IMR-90 (cell line): ENCODE results near the gene RIMS4. TPM values are rescaled to one million over a fixed set of nuclear protein-coding genes. Genes with fewer than 3 reads are reported as not detected.

Experiments
- ATAC-seq: fragments of 200-7000 bp; cut with Tn5 transposase; 2 replicates; pipeline ENCODE4 v1.9.1; 2020; ENCODE audit warnings: low read depth, mild to moderate bottlenecking, moderate library complexity
- BruUV-seq: library from RNA; stranded (reverse); fragments of 400-500 nt; replicated peaks from 2 replicates; lab custom pipeline; 2021; lab: Mats Ljungman, UMichigan
- CTCF ChIA-PET: fragments of 300-600 bp; formaldehyde crosslinking; extraction: SDS; loops from one replicate; lab custom pipeline; 2021; ENCODE audit warnings: antibody characterized with exemption; lab: Yijun Ruan, JAX
- POLR2A ChIA-PET: fragments of 300-600 bp; sonication (Branson Sonifier 250); formaldehyde crosslinking; loops from one replicate; lab custom pipeline; 2022; ENCODE audit warnings: antibody characterized with exemption; ENCODE audit not compliant: unreplicated experiment; lab: Charles Lee
- DNase-seq: peaks from one replicate; pipeline ENCODE4 v3.0.0; 2013
- H2AFZ ChIP-seq: replicated peaks from 2 replicates; pipeline ENCODE3; 2013; ENCODE audit warnings: low read length, mild to moderate bottlenecking; ENCODE audit not compliant: poor library complexity
- H2AK5ac ChIP-seq: 2 replicates; pipeline ENCODE4 v1.6.1; 2013; ENCODE audit warnings: low read depth, low read length, inconsistent platforms
- H2AK9ac ChIP-seq: replicated peaks from 2 replicates; pipeline ENCODE3; 2013; ENCODE audit warnings: mild to moderate bottlenecking, low read depth, low read length, moderate library complexity; ENCODE audit not compliant: poor library complexity
- H2BK120ac ChIP-seq: 2 replicates; pipeline ENCODE4 v1.6.1; 2013; ENCODE audit warnings: low read depth, low read length, inconsistent platforms
- H2BK15ac ChIP-seq: 3 replicates; pipeline ENCODE4 v1.6.1; 2013; ENCODE audit warnings: low read depth, low read length, inconsistent platforms
- H2BK20ac ChIP-seq: 2 replicates; pipeline ENCODE4 v1.6.1; 2013; ENCODE audit warnings: low read depth, mild to moderate bottlenecking, inconsistent platforms, low read length, moderate library complexity
- H2BK5ac ChIP-seq: 2 replicates; pipeline ENCODE4 v1.6.1; 2013; ENCODE audit warnings: mild to moderate bottlenecking, low read depth, low read length, inconsistent platforms; ENCODE audit not compliant: poor library complexity, severe bottlenecking
- H3K14ac ChIP-seq: replicated peaks from 2 replicates; pipeline ENCODE4 v1.6.1; 2013; ENCODE audit warnings: low read depth, low read length, inconsistent platforms
- H3K18ac ChIP-seq: 2 replicates; pipeline ENCODE4 v1.6.1; 2013; ENCODE audit warnings: low read depth, low read length, control low read depth
- H3K23ac ChIP-seq: 2 replicates; pipeline ENCODE4 v1.6.1; 2013; ENCODE audit warnings: low read depth, low read length, inconsistent platforms
- H3K27ac ChIP-seq: 2 replicates; pipeline ENCODE4 v1.5.1; 2013; ENCODE audit warnings: mild to moderate bottlenecking, control low read depth, low read length; ENCODE audit not compliant: insufficient read depth
- H3K27me3 ChIP-seq: 2 replicates; pipeline ENCODE4 v1.6.1; 2013; ENCODE audit warnings: low read length; ENCODE audit not compliant: control insufficient read depth, insufficient read depth
- H3K36me3 ChIP-seq: 2 replicates; pipeline ENCODE4 v1.6.1; 2013; ENCODE audit warnings: low read length, mixed read lengths; ENCODE audit not compliant: control insufficient read depth, insufficient read depth
- H3K4ac ChIP-seq: 2 replicates; pipeline ENCODE4 v1.6.1; 2013; ENCODE audit warnings: low read depth, low read length, inconsistent platforms
- H3K4me1 ChIP-seq: 2 replicates; pipeline ENCODE4 v1.6.1; 2013; ENCODE audit warnings: low read length, mixed read lengths; ENCODE audit not compliant: control insufficient read depth, insufficient read depth
- H3K4me2 ChIP-seq: 2 replicates; pipeline ENCODE4 v1.6.1; 2013; ENCODE audit warnings: low read depth, mild to moderate bottlenecking, control low read depth, low read length, moderate library complexity
- H3K4me3 ChIP-seq: 2 replicates; pipeline ENCODE4 v1.5.1; 2013; ENCODE audit warnings: low read depth, mild to moderate bottlenecking, control low read depth, low read length, moderate library complexity; ENCODE audit not compliant: insufficient read depth
- H3K56ac ChIP-seq: 2 replicates; pipeline ENCODE4 v1.6.1; 2013; ENCODE audit warnings: low read length, inconsistent platforms; ENCODE audit not compliant: insufficient read depth; ENCODE audit errors: extremely low read depth
- H3K79me1 ChIP-seq, 2 experiments: 2 replicates each; pipeline ENCODE4 v1.6.1; 2013; ENCODE audit warnings: low read length in 2 of 2, inconsistent platforms in 1 of 2, low read depth in 1 of 2
- H3K9ac ChIP-seq: 2 replicates; pipeline ENCODE4 v1.6.1; 2013; ENCODE audit warnings: low read depth, low read length, control low read depth
- H3K9me1 ChIP-seq: 2 replicates; pipeline ENCODE4 v1.6.1; 2013; ENCODE audit warnings: low read length, inconsistent platforms; ENCODE audit not compliant: insufficient read depth
- H3K9me3 ChIP-seq: 2 replicates; pipeline ENCODE4 v1.6.1; 2013; ENCODE audit warnings: low read length; ENCODE audit not compliant: control insufficient read depth, insufficient read depth
- H4K20me1 ChIP-seq: 2 replicates; pipeline ENCODE4 v1.6.1; 2013; ENCODE audit warnings: low read length, inconsistent platforms; ENCODE audit not compliant: insufficient read depth
- H4K5ac ChIP-seq: 2 replicates; pipeline ENCODE4 v1.6.1; 2013; ENCODE audit warnings: mild to moderate bottlenecking, low read depth, low read length, control low read depth
- H4K8ac ChIP-seq, 2 experiments: 2 replicates each; pipeline ENCODE4 v1.6.1; 2013; ENCODE audit warnings: low read depth in 2 of 2, low read length in 2 of 2, control low read depth in 1 of 2, inconsistent platforms in 1 of 2
- H4K91ac ChIP-seq: 2 replicates; pipeline ENCODE4 v1.6.1; 2013; ENCODE audit warnings: low read depth, low read length, inconsistent platforms; ENCODE audit not compliant: insufficient read depth
- CHD1 ChIP-seq: IDR thresholded peaks from 2 replicates; pipeline ENCODE4 v1.6.1; 2012; ENCODE audit warnings: low read depth, low read length, improper control_type of control experiment
- CTCF ChIP-seq: conservative IDR thresholded peaks from 2 replicates; pipeline ENCODE4 v1.5.1; 2012; ENCODE audit warnings: mild to moderate bottlenecking, low read depth, low read length, improper control_type of control experiment
- MAZ ChIP-seq: IDR thresholded peaks from 2 replicates; pipeline ENCODE4 v1.6.1; 2012; ENCODE audit warnings: low read depth, mild to moderate bottlenecking, low read length, improper control_type of control experiment, moderate library complexity, borderline replicate concordance
- RAD21 ChIP-seq: IDR thresholded peaks from 2 replicates; pipeline ENCODE4 v1.6.1; 2012; ENCODE audit warnings: low read length, improper control_type of control experiment
- SMC3 ChIP-seq: fragments of 150-350 bp; IDR thresholded peaks from 2 replicates; pipeline ENCODE4 v1.6.1; 2016; ENCODE audit warnings: low read depth, mild to moderate bottlenecking, antibody characterized with exemption, low read length, moderate library complexity
- WGBS, 2 experiments: methylation state at CpG; one replicate each; pipeline versions ENCODE4 v1.1.5 to v1.1.7; 2013; ENCODE audit warnings: missing lambda C conversion rate in 2 of 2; ENCODE audit not compliant: insufficient read length in 1 of 2; ENCODE audit errors: extremely low coverage in 2 of 2; 5-methylcytosine and 5-hydroxymethylcytosine counted together
- dilution Hi-C: fragments of 300-500 bp; cut with HindIII; formaldehyde crosslinking; loops from one replicate; pipeline ENCODE4 v1.14.3; 2018; ENCODE audit warnings: low sequenced_read_pairs; ENCODE audit not compliant: unreplicated experiment
- in situ Hi-C: fragments of 300-500 bp; cut with MboI; formaldehyde crosslinking; loops from 3 replicates; pipeline ENCODE4 v1.14.3; 2019; ENCODE audit warnings: low sequenced_read_pairs, inconsistent platforms, mixed read lengths
- intact Hi-C: fragments of 100-400 bp; cut with micrococcal nuclease; formaldehyde crosslinking; loops from 2 replicates; pipeline ENCODE4 v1.10.0; 2022
- polyA plus RNA-seq, 3 experiments: library from polyadenylated mRNA; depleted of rRNA; stranded (reverse); fragments of >200 nt; gene quantifications; 2 replicates each; pipeline ENCODE4 v1.2.3, GENCODE V29; 2012; ENCODE audit warnings: low replicate concordance in 1 of 3
- total RNA-seq: library from RNA; depleted of rRNA; stranded (reverse); fragments of >200 nt; gene quantifications from 2 replicates; pipeline ENCODE4 v1.2.3, GENCODE V29; 2012

The RIMS4 gene
- total and polyA plus RNA-seq, 2 of the 4 experiments (the other 2 are of a cell fraction): not detected

DNA sequence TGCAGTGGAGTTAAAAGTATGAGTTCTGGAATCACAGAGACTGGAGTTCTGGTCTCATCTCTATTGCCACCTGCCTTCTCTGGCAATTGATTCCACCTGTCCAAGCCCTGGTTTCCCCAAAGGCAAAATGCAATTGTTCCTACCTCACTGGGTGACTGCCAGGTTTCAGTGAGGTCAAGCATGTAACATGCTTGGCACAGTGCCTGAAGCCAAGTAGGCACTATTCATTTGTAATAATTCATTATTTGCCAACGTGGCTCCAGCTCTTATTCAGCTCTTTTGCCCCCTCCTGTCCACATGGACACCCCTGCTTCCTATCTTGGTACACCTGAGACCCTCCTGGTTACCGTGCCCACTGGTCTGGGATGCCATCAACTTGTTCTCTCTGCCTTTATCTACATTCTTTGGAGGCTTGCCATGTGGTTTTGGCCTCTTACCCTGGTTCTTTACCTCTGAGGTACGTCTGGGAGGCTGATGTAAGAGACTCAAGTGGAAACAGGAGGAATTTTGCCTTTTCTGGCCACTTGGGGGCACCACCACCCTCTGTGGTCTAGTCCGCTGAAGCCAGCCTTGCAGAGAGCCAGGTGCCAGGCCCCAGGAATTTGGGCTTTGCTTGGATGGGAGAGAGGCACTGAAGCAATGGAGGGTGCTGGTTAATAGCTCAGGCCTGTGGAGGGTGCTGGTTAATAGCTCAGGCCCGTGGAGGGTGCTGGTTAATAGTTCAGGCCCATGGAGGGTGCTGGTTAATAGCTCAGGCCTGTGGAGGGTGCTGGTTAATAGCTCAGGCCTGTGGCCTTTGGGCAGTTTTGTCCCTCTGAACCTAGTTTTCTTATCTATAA is 63.0 kb downstream of the RIMS4 start:
- WGBS, 2 experiments: 20% methylated on average over 1 of the region's 5 CpGs; no CpG with 5 or more reads in 1 of the 2 experiments
- no peak overlapping the region for H3K18ac ChIP-seq
- no peak overlapping the region for H3K56ac ChIP-seq
- no peak overlapping the region for H3K4me3 ChIP-seq
- no peaks in the 10 kb centered on the region for H3K79me1 ChIP-seq
- no peak overlapping the region for H3K27ac ChIP-seq
- peaks cover 1% of the 10 kb centered on the region; the same call in 1 of the 2 replicates for H3K4me1 ChIP-seq
- no peak overlapping the region for H4K8ac ChIP-seq
- BruUV-seq: no TSS peak
- H3K4ac ChIP-seq: no peak overlapping the region
- H3K9me1 ChIP-seq: no peaks in the 10 kb centered on the region
- CTCF ChIA-PET: interaction anchor here (0.7 to 1.5 kb wide), 5 partner anchors 33 to 348 kb away, joined by 3 to 4 read pairs (median 4); no protein-coding TSS in a partner anchor
- H3K9me3 ChIP-seq: no peaks in the 10 kb centered on the region
- no peaks in the 10 kb centered on the region for H3K36me3 ChIP-seq
- ATAC-seq (peak; percentile 64), DNase-seq (peak; percentile 53)
- in situ Hi-C loops: no loop called here
- no peak overlapping the region for H2BK5ac ChIP-seq
- no peak overlapping the region for H4K5ac ChIP-seq
- no peaks in the 10 kb centered on the region; the same call in 1 of the 2 replicates for H4K20me1 ChIP-seq
- POLR2A ChIA-PET: no interaction called here
- no peak overlapping the region for H3K9ac ChIP-seq
- H3K14ac ChIP-seq: no peak overlapping the region
- H2BK120ac ChIP-seq: no peak overlapping the region
- H3K4me2 ChIP-seq: no peak overlapping the region
- dilution Hi-C loops: no loop called here
- H2AK9ac ChIP-seq: peak overlapping the region; percentile 36
- intact Hi-C loops: loop anchor here (1.0 to 5.0 kb wide), 3 partner anchors 120 to 545 kb away; no protein-coding TSS in a partner anchor
- peak overlapping the region; percentile 14 for H2AFZ ChIP-seq
- no peak overlapping the region for H4K91ac ChIP-seq
- H3K27me3 ChIP-seq: peaks cover 82% of the 10 kb centered on the region
- H2BK15ac ChIP-seq: no peak overlapping the region
- TF ChIP-seq CHD1: no peak
- peak; percentile 52 for TF ChIP-seq SMC3
- TF ChIP-seq CTCF: peak; percentile 66
- peak; percentile 54 for TF ChIP-seq RAD21
- TF ChIP-seq MAZ: no peak
- no peak overlapping the region for H2BK20ac ChIP-seq
- no peak overlapping the region for H3K23ac ChIP-seq
- H2AK5ac ChIP-seq: no peak overlapping the region
